AG04449 (cell line): ENCODE results near the gene GTF2F2.
A peak's percentile ranks its signal among the peaks of the same experiment; 100 is the strongest.

Source experiments
- CTCF ChIA-PET: fragments of 350-600 bp; formaldehyde crosslinking; extraction: SDS; loops from one replicate; lab custom pipeline; 2021; ENCODE audit warnings: antibody characterized with exemption; lab: Yijun Ruan, JAX
- POLR2A ChIA-PET: fragments of 400-600, 350-600 bp; formaldehyde crosslinking; extraction: SDS; loops from one replicate; lab custom pipeline; 2020; ENCODE audit warnings: antibody characterized with exemption, inconsistent platforms; lab: Yijun Ruan, JAX
- DNase-seq: peaks from one replicate; pipeline ENCODE4 v3.0.0-alpha.2; 2010; ENCODE audit warnings: low read depth, low spot score
- H3K4me3 ChIP-seq: 2 replicates; pipeline ENCODE4 v1.5.1; 2011; ENCODE audit warnings: low read depth, mild to moderate bottlenecking, control low read depth, low read length
- TF ChIP-seq, protein P1 (sequence below): IDR thresholded peaks from one replicate; pipeline ENCODE4 v1.5.1; 2011; ENCODE audit warnings: mild to moderate bottlenecking, moderate library complexity, low read length, control low read depth, inconsistent platforms; ENCODE audit not compliant: insufficient read depth; ENCODE audit errors: missing control alignments

The GTF2F2 gene

GRCh38 chr13:45178349-45179162 is 58.2 kb downstream of the GTF2F2 start:
- CTCF ChIA-PET = interaction anchor here (0.8 kb wide), 1 partner anchor 19 kb away, joined by 4 read pairs; no protein-coding TSS in a partner anchor
- POLR2A ChIA-PET = interaction anchor here (0.7 to 0.9 kb wide), 2 partner anchors 28 to 59 kb away, joined by 3 to 4 read pairs; partner anchors contain the start of gene GTF2F2
- DNase-seq = peak; percentile 21
- no peak overlapping the region for H3K4me3 ChIP-seq
- TF ChIP-seq, protein P1, sequence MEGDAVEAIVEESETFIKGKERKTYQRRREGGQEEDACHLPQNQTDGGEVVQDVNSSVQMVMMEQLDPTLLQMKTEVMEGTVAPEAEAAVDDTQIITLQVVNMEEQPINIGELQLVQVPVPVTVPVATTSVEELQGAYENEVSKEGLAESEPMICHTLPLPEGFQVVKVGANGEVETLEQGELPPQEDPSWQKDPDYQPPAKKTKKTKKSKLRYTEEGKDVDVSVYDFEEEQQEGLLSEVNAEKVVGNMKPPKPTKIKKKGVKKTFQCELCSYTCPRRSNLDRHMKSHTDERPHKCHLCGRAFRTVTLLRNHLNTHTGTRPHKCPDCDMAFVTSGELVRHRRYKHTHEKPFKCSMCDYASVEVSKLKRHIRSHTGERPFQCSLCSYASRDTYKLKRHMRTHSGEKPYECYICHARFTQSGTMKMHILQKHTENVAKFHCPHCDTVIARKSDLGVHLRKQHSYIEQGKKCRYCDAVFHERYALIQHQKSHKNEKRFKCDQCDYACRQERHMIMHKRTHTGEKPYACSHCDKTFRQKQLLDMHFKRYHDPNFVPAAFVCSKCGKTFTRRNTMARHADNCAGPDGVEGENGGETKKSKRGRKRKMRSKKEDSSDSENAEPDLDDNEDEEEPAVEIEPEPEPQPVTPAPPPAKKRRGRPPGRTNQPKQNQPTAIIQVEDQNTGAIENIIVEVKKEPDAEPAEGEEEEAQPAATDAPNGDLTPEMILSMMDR = no peak

DNA sequence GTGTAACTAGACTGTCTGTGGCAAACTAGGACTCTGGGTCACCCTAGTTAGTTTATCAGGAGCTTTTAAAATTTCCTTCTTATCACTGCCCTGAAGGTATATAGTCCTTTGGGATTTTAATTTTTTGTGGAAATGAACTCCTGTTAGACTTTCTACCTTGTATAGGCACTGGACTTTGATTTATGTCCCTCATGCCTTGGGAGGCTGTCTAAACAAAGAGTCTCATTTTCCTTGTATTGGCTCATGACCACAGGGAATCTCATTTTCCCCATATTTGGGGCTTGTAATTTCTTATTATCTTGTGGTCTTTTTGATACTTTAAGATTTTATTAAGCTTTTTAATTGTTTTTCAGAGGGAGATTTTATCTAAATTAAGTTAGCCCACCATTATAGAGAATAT is 59.1 kb downstream of the GTF2F2 start:
- POLR2A ChIA-PET = interaction anchor here (0.9 kb wide), 1 partner anchor 27 kb away, joined by 4 read pairs; no protein-coding TSS in a partner anchor
- TF ChIP-seq, protein P1 = no peak
- no peak overlapping the region for H3K4me3 ChIP-seq
- CTCF ChIA-PET = interaction anchor here (0.8 kb wide), 1 partner anchor 18 kb away, joined by 4 read pairs; no protein-coding TSS in a partner anchor
- DNase-seq = no peak

- no peak for DNase-seq
- CTCF ChIA-PET = interaction anchor here (0.6 kb wide), 1 partner anchor 80 kb away, joined by 3 read pairs; no protein-coding TSS in a partner anchor
- H3K4me3 ChIP-seq = no peak overlapping the region
- TF ChIP-seq, protein P1 = no peak
- POLR2A ChIA-PET = no interaction called here
These were observed 60.0 kb downstream of the GTF2F2 start for GRCh38 chr13:45180303-45180702.

- TF ChIP-seq, protein P1 = no peak
- H3K4me3 ChIP-seq = no peak overlapping the region
- no peak for DNase-seq
- CTCF ChIA-PET = interaction anchor here (0.6 to 1.7 kb wide), 4 partner anchors 12 to 100 kb away, joined by 3 to 9 read pairs (median 4); no protein-coding TSS in a partner anchor
- POLR2A ChIA-PET = interaction anchor here (1.0 to 1.1 kb wide), 2 partner anchors 26 to 125 kb away, joined by 3 read pairs; no protein-coding TSS in a partner anchor
These were observed 60.6 kb downstream of the GTF2F2 start for GRCh38 chr13:45180713-45181601.

GRCh38 chr13:45184693-45185092 is 64.4 kb downstream of the GTF2F2 start:
- no peak overlapping the region for H3K4me3 ChIP-seq
- ChIA-PET CTCF (interaction anchor here (0.8 to 1.3 kb wide), 3 partner anchors 9 to 139 kb away, joined by 3 to 4 read pairs (median 3); no protein-coding TSS in a partner anchor), POLR2A (no interaction called here)
- TF ChIP-seq, protein P1 = no peak
- DNase-seq = no peak
